Articular chondrocyte of knee joint (primary cell): ENCODE data around the gene NME8. TPM values are rescaled to one million over a fixed set of nuclear protein-coding genes. Genes with fewer than 3 reads are reported as not detected.

Experiments
- total RNA-seq: library from RNA; depleted of rRNA; stranded (reverse); fragments of >200 nt; gene quantifications from 2 replicates; pipeline ENCODE4 v1.2.3, GENCODE V29; 2012

The NME8 gene
- not detected in 2 replicates for total RNA-seq

GRCh38 chr7:37848297-37848696 lies at the start of gene NME8:
Gene NME8, plus strand, starts transcription at chr7:37848597. Its CDS starts 1,670 bp downstream, at chr7:37850267.

GRCh38 chr7:37916673-37917660 lies 68.6 kb downstream of the NME8 start, which contains the start of gene SFRP4:
Gene SFRP4, minus strand, starts transcription at chr7:37916817. Its CDS starts 280 bp downstream, at chr7:37916537.

GRCh38 chr7:37920305-37920848 lies 72.0 kb downstream of the NME8 start, which contains the start of gene EPDR1:
Gene EPDR1, plus strand, starts transcription at chr7:37920640. Its CDS starts 300 bp downstream, at chr7:37920940.

Other genes with a start within 250 kb of the NME8 start
- 0.32 TPM in 1 of 2 replicates, not detected in the other for gene GPR141, start 164.8 kb upstream of the NME8 start, total RNA-seq
- gene SFRP4, start 68.2 kb downstream of the NME8 start, total RNA-seq, result 18.7 and 59.5 TPM in 2 replicates
- 50.4 and 108 TPM in 2 replicates for gene EPDR1, start 72.0 kb downstream of the NME8 start, total RNA-seq